GM19099 (cell line): ENCODE data around the gene ZNF586.

Experiments used
- POLR2A ChIP-seq: IDR thresholded peaks from 3 replicates; pipeline ENCODE4 v1.6.1; 2011; ENCODE audit warnings: low read depth; ENCODE audit not compliant: insufficient read length; ENCODE audit errors: extremely low read depth

Gene ZNF586

GRCh38 chr19:57816652-57817051 lies 47.2 kb downstream of the ZNF586 start:
- TF ChIP-seq POLR2A = no peak

- TF ChIP-seq POLR2A = no peak
These were observed 48.5 kb downstream of the ZNF586 start for GRCh38 chr19:57817976-57818375.

- TF ChIP-seq POLR2A = no peak
These were observed 48.9 kb downstream of the ZNF586 start for GRCh38 chr19:57818378-57818777.

GRCh38 chr19:57819475-57820148 lies 50.1 kb downstream of the ZNF586 start:
- TF ChIP-seq POLR2A = peak; percentile 80

GRCh38 chr19:57820599-57820998 lies 51.1 kb downstream of the ZNF586 start:
- no peak for TF ChIP-seq POLR2A

- TF ChIP-seq POLR2A = no peak
These were observed 56.0 kb downstream of the ZNF586 start for GRCh38 chr19:57825511-57825910.

GRCh38 chr19:57829316-57829715 lies 59.8 kb downstream of the ZNF586 start:
- TF ChIP-seq POLR2A = no peak

GRCh38 chr19:57830071-57830602 lies 60.7 kb downstream of the ZNF586 start, which contains the start of gene ZNF587B:
Gene ZNF587B, plus strand, starts transcription at chr19:57830299. Its CDS starts 230 bp downstream, at chr19:57830529.
- no peak for TF ChIP-seq POLR2A
